ENCODE results near the gene BLOC1S5. TPM values are rescaled to one million over a fixed set of nuclear protein-coding genes. Genes with fewer than 3 reads are reported as not detected.

BLOC1S5 gene
- polyA plus RNA-seq, 1 of the 3 experiments (the other 2 are of a cell fraction): 4.4 TPM

DNA sequence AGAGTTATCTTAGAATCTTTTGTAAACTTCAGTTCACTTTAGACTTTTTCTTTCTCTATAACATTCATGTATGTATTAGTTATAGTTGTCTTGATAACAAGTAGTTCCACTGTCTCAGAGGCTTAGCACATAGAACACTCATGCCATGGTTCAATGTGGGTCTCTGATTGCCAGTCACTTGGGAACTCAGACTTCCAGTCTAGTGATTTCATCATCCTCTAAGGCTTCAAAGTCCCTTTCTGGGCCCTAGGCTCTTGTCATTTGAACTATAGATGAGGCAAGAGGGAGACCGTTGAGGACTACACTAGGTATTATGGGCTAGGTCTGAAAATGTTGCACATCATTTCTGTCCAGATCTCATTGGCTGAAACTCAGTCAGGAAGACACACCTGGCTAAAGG is 46.5 kb upstream of the BLOC1S5 start:
- ChIA-PET POLR2A (no interaction called here), CTCF (interaction anchor here (0.9 kb wide), 1 partner anchor 109 kb away, joined by 3 read pairs; no protein-coding TSS in a partner anchor)
- Histone ChIP-seq H3K9ac (no peak overlapping the region), H3K4me1 (ENCODE audit: control insufficient read depth in 1 of 2, insufficient read depth in 2 of 2, low read depth in 1 of 2, low read length in 1 of 2) (peaks cover 0 to 10% of the 10 kb centered on the region in 2 experiments; a peak in 2 of 4 replicates), H3K9me2 (no peaks in the 10 kb centered on the region), H4K20me1 (ENCODE audit: insufficient read depth) (no peaks in the 10 kb centered on the region), H2AFZ (ENCODE audit: low read depth) (no peak overlapping the region), H3K36me3 (replicated peaks in 1 of 2; ENCODE audit: control insufficient read depth in 1 of 2, insufficient read depth in 2 of 2, low read length in 1 of 2) (no peaks in the 10 kb centered on the region), H3F3A (replicated peaks; ENCODE audit: insufficient read depth) (peaks cover 11% of the 10 kb centered on the region), H3K9me3 (no peaks in the 10 kb centered on the region), H3K4me3 (ENCODE audit: low read depth in 2 of 2, low read length in 1 of 2) (no peak overlapping the region), H3K27ac (ENCODE audit: low read depth in 2 of 2, low read length in 1 of 2) (no peak overlapping the region), H3K27me3 (ENCODE audit: insufficient read depth) (no peaks in the 10 kb centered on the region), H3K4me2 (no peak overlapping the region), H3K79me2 (ENCODE audit: insufficient read depth) (no peaks in the 10 kb centered on the region)
- DNase-seq: no peak
- 50% methylated on average over 1 of the region's 1 CpG for WGBS (ENCODE audit: low lambda C conversion rate)
- TF ChIP-seq FOXM1 (IDR thresholded peaks at IDR 0.05; ENCODE audit: low read depth): no peak
- no peak for TF ChIP-seq ELF1 (IDR thresholded peaks at IDR 0.05)
- no peak for TF ChIP-seq IRF3 (IDR thresholded peaks at IDR 0.05; ENCODE audit: low read depth, low read length)
- no peak for TF ChIP-seq YY1 (IDR thresholded peaks at IDR 0.05; ENCODE audit: low read depth)
- TF ChIP-seq NRF1 (IDR thresholded peaks at IDR 0.05; ENCODE audit: low read depth, low read length): no peak
- no peak for TF ChIP-seq RAD21 (IDR thresholded peaks at IDR 0.05; ENCODE audit: low read length)
- TF ChIP-seq PBX3 (IDR thresholded peaks at IDR 0.05): no peak

- Histone ChIP-seq H3K9me3 (no peaks in the 10 kb centered on the region), H2AFZ (ENCODE audit: low read depth) (no peak overlapping the region), H3K9me2 (no peaks in the 10 kb centered on the region), H3K79me2 (ENCODE audit: insufficient read depth) (no peaks in the 10 kb centered on the region), H4K20me1 (ENCODE audit: insufficient read depth) (no peaks in the 10 kb centered on the region), H3K36me3 (replicated peaks in 1 of 2; ENCODE audit: control insufficient read depth in 1 of 2, insufficient read depth in 2 of 2, low read length in 1 of 2) (no peaks in the 10 kb centered on the region), H3K9ac (no peak overlapping the region), H3F3A (replicated peaks; ENCODE audit: insufficient read depth) (peaks cover 11% of the 10 kb centered on the region), H3K4me2 (no peak overlapping the region), H3K4me1 (ENCODE audit: control insufficient read depth in 1 of 2, insufficient read depth in 2 of 2, low read depth in 1 of 2, low read length in 1 of 2) (peaks cover 0 to 10% of the 10 kb centered on the region in 2 experiments; a peak in 2 of 4 replicates), H3K4me3 (ENCODE audit: low read depth in 2 of 2, low read length in 1 of 2) (no peak overlapping the region), H3K27me3 (ENCODE audit: insufficient read depth) (no peaks in the 10 kb centered on the region), H3K27ac (ENCODE audit: low read depth in 2 of 2, low read length in 1 of 2) (no peak overlapping the region)
- CTCF ChIA-PET: interaction anchor here (0.9 to 2.2 kb wide), 2 partner anchors 21 to 109 kb away, joined by 3 to 7 read pairs; no protein-coding TSS in a partner anchor
- WGBS (ENCODE audit: low lambda C conversion rate): 46% methylated on average over 4 of the region's 4 CpGs
- DNase-seq: no peak
- TF ChIP-seq EZH2phosphoT487 (IDR thresholded peaks at IDR 0.05; ENCODE audit: borderline replicate concordance, low read depth): no peak
- no peak for TF ChIP-seq MXI1 (IDR thresholded peaks at IDR 0.05; ENCODE audit: low read depth, low read length)
- no peak for TF ChIP-seq FOXJ3 (CRISPR knock-in tag; IDR thresholded peaks at IDR 0.05)
- TF ChIP-seq USF1 (IDR thresholded peaks at IDR 0.05; ENCODE audit: borderline replicate concordance, low read depth): no peak
- no peak for TF ChIP-seq TAF1 (IDR thresholded peaks at IDR 0.05; ENCODE audit: borderline replicate concordance, low read depth, low read length)
- TF ChIP-seq NRF1 (IDR thresholded peaks at IDR 0.05; ENCODE audit: low read depth, low read length): no peak
- no peak for TF ChIP-seq RCOR1 (IDR thresholded peaks at IDR 0.05; ENCODE audit: low read length)
- TF ChIP-seq PBX3 (IDR thresholded peaks at IDR 0.05): no peak
- TF ChIP-seq CHD2 (IDR thresholded peaks at IDR 0.05; ENCODE audit: low read length, partially characterized antibody): no peak
- no peak for TF ChIP-seq SMC3 (IDR thresholded peaks at IDR 0.05; ENCODE audit: low read depth, low read length)
- no peak for TF ChIP-seq TEAD4 (IDR thresholded peaks at IDR 0.05; ENCODE audit: borderline replicate concordance, insufficient read depth)
- no peak for TF ChIP-seq IRF3 (IDR thresholded peaks at IDR 0.05; ENCODE audit: low read depth, low read length)
- TF ChIP-seq FOSL2 (IDR thresholded peaks at IDR 0.05; ENCODE audit: borderline replicate concordance, low read depth): no peak
- TF ChIP-seq SIN3A (IDR thresholded peaks at IDR 0.05; ENCODE audit: borderline replicate concordance, low read depth, low read length): no peak
- TF ChIP-seq MAX (IDR thresholded peaks at IDR 0.05; ENCODE audit: low read depth): no peak
- POLR2A ChIA-PET: no interaction called here
Measured at GRCh38 chr6:8110117-8110721, 46.0 kb upstream of the BLOC1S5 start.

Data from SK-N-SH (cell line).